ENCODE data around the gene EXOC1. TPM values are rescaled to one million over a fixed set of nuclear protein-coding genes. Genes with fewer than 3 reads are reported as not detected.
"Not testable (repeated sequence)": the region's sequence is repeated elsewhere in the genome, so short reads cannot be mapped to it uniquely, and the experiment has no call there.

Gene EXOC1
- total RNA-seq, 1 experiment from 2014 or later = 21.2 TPM

DNA sequence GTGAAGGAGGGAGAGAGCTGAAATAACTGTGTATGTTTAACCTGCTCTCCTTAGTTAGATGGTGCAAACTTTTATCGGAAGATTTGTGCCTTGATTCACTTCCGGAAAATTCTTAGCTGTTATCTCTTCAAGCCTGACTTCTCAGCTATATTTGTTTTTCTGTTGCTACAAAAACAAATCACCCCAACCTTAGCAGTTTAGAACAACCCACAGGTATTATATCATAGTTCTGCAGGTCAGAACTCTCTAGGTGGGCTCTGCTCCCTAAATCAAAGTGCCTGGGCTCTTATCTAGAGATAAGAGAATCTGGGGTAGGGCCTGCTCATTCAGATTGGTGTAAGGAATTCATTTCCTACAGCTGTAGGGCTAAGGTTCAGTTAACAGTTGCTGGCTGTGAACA, 80.2 kb downstream of the EXOC1 start:
- Histone ChIP-seq H3K79me2 (ENCODE audit: insufficient read depth, low read length) (no peaks in the 10 kb centered on the region), H3K18ac (ENCODE audit: insufficient read length, low read depth, low read length) (no peak overlapping the region), H3K27ac (ENCODE audit: insufficient read length, low read depth, low read length) (no peak overlapping the region), H3K56ac (ENCODE audit: insufficient read length, low read depth, low read length) (no peak overlapping the region), H4K20me1 (ENCODE audit: control insufficient read depth, insufficient read depth, insufficient read length) (no peaks in the 10 kb centered on the region), H3K4ac (ENCODE audit: low read depth, low read length) (no peak overlapping the region), H3K9ac (ENCODE audit: extremely low read depth, insufficient read length, low read length) (no peak overlapping the region), H2BK15ac (ENCODE audit: low read depth, low read length) (no peak overlapping the region), H2AFZ (ENCODE audit: low read length) (no peak overlapping the region), H4K91ac (ENCODE audit: insufficient read length, low read depth, low read length) (no peak overlapping the region), H3K23me2 (ENCODE audit: insufficient read length, low read depth, low read length, poor library complexity, severe bottlenecking) (no peaks in the 10 kb centered on the region), H3K23ac (ENCODE audit: insufficient read length, low read depth, low read length) (no peak overlapping the region), H3K79me1 (ENCODE audit: insufficient read depth, low read depth, low read length, poor library complexity, severe bottlenecking) (no peaks in the 10 kb centered on the region), H4K8ac (replicated peaks; ENCODE audit: insufficient read length, low read depth, low read length) (no peak overlapping the region), H3K9me3 (ENCODE audit: control insufficient read depth, low read depth, low read length) (no peaks in the 10 kb centered on the region), H2BK120ac (ENCODE audit: low read depth, low read length, poor library complexity, severe bottlenecking) (no peak overlapping the region), H3K27me3 (ENCODE audit: insufficient read depth, low read length) (no peaks in the 10 kb centered on the region), H3K4me2 (ENCODE audit: insufficient read depth, insufficient read length, low read length) (no peak overlapping the region), H4K5ac (ENCODE audit: insufficient read length, low read depth, low read length) (no peak overlapping the region), H2BK12ac (ENCODE audit: insufficient read length, low read depth, low read length) (no peak overlapping the region), H3T11ph (ENCODE audit: low read length) (no peak overlapping the region), H2BK20ac (ENCODE audit: low read depth, low read length, poor library complexity, severe bottlenecking) (no peak overlapping the region), H2BK5ac (ENCODE audit: insufficient read length, low read length) (no peak overlapping the region), H3K4me1 (ENCODE audit: insufficient read depth, low read length) (no peaks in the 10 kb centered on the region), H3K14ac (ENCODE audit: insufficient read depth, low read length) (no peak overlapping the region), H2AK5ac (ENCODE audit: insufficient read length, low read length) (no peak overlapping the region)
- Mint-ChIP-seq H3K9me3 (peaks cover 25 to 26% of the 10 kb centered on the region in 2 experiments), H3K27ac (no peak overlapping the region), H3K36me3 (ENCODE audit: insufficient read depth in 1 of 3, low read depth in 3 of 3) (peaks cover 13 to 31% (median 19%) of the 10 kb centered on the region in 3 experiments), H3K27me3 (ENCODE audit: low read depth) (no peaks in the 10 kb centered on the region), H3K4me3 (no peak overlapping the region), H3K4me1 (peaks cover 5 to 6% of the 10 kb centered on the region in 2 experiments)
- no CpG with 5 or more reads among the region's 2 CpGs for WGBS (ENCODE audit: extremely low coverage, insufficient read length, low lambda C conversion rate)
- no peak for DNase-seq
- TF ChIP-seq, protein P1, sequence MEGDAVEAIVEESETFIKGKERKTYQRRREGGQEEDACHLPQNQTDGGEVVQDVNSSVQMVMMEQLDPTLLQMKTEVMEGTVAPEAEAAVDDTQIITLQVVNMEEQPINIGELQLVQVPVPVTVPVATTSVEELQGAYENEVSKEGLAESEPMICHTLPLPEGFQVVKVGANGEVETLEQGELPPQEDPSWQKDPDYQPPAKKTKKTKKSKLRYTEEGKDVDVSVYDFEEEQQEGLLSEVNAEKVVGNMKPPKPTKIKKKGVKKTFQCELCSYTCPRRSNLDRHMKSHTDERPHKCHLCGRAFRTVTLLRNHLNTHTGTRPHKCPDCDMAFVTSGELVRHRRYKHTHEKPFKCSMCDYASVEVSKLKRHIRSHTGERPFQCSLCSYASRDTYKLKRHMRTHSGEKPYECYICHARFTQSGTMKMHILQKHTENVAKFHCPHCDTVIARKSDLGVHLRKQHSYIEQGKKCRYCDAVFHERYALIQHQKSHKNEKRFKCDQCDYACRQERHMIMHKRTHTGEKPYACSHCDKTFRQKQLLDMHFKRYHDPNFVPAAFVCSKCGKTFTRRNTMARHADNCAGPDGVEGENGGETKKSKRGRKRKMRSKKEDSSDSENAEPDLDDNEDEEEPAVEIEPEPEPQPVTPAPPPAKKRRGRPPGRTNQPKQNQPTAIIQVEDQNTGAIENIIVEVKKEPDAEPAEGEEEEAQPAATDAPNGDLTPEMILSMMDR (conservative IDR thresholded peaks at IDR 0.05) = no peak

DNA sequence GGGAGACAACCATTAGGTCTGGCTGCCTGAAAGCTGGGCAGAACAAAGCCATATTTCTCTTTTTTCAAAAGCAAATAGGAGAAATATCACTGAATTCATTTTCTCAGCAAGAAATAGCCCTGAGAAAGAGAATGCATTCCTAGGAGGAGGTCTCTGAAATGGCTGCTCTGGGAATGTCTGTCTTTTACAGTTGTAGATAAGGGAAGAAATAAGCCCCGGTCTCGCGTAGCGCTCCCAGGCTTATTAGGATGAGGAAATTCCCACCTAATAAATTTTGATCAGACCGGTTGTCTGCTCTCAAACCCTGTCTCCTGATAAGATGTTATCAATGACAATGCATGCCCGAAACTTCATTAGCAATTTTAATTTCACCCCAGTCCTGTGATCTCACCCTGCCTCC, 82.5 kb downstream of the EXOC1 start:
- H3K27ac ChIP-seq (ENCODE audit: insufficient read length, low read depth, low read length); H4K20me1 ChIP-seq (ENCODE audit: control insufficient read depth, insufficient read depth, insufficient read length); H2BK120ac ChIP-seq (ENCODE audit: low read depth, low read length, poor library complexity, severe bottlenecking); H3K4me1 ChIP-seq (ENCODE audit: insufficient read depth, low read length); H4K8ac ChIP-seq (replicated peaks; ENCODE audit: insufficient read length, low read depth, low read length); H2AFZ ChIP-seq (ENCODE audit: low read length); H4K91ac ChIP-seq (ENCODE audit: insufficient read length, low read depth, low read length); H3K4ac ChIP-seq (ENCODE audit: low read depth, low read length); H2BK15ac ChIP-seq (ENCODE audit: low read depth, low read length); H2BK20ac ChIP-seq (ENCODE audit: low read depth, low read length, poor library complexity, severe bottlenecking); H2BK5ac ChIP-seq (ENCODE audit: insufficient read length, low read length); DNase-seq; H3K18ac ChIP-seq (ENCODE audit: insufficient read length, low read depth, low read length); H3K9ac ChIP-seq (ENCODE audit: extremely low read depth, insufficient read length, low read length); H3K27me3 Mint-ChIP-seq (ENCODE audit: low read depth); H3K79me2 ChIP-seq (ENCODE audit: insufficient read depth, low read length); H3T11ph ChIP-seq (ENCODE audit: low read length); H3K27ac Mint-ChIP-seq; H3K23me2 ChIP-seq (ENCODE audit: insufficient read length, low read depth, low read length, poor library complexity, severe bottlenecking); H3K79me1 ChIP-seq (ENCODE audit: insufficient read depth, low read depth, low read length, poor library complexity, severe bottlenecking); H3K23ac ChIP-seq (ENCODE audit: insufficient read length, low read depth, low read length); H3K4me2 ChIP-seq (ENCODE audit: insufficient read depth, insufficient read length, low read length); H3K27me3 ChIP-seq (ENCODE audit: insufficient read depth, low read length); H4K5ac ChIP-seq (ENCODE audit: insufficient read length, low read depth, low read length); H3K14ac ChIP-seq (ENCODE audit: insufficient read depth, low read length); H2AK5ac ChIP-seq (ENCODE audit: insufficient read length, low read length); H3K4me3 Mint-ChIP-seq; H3K56ac ChIP-seq (ENCODE audit: insufficient read length, low read depth, low read length); H2BK12ac ChIP-seq (ENCODE audit: insufficient read length, low read depth, low read length); H3K9me3 ChIP-seq (ENCODE audit: control insufficient read depth, low read depth, low read length): not testable (repeated sequence)
- H3K36me3 Mint-ChIP-seq (ENCODE audit: insufficient read depth in 1 of 3, low read depth in 3 of 3) = peaks cover 13 to 32% (median 19%) of the 10 kb centered on the region in 3 experiments
- H3K4me1 Mint-ChIP-seq = peaks cover 20% of the 10 kb centered on the region in 2 experiments
- WGBS (ENCODE audit: extremely low coverage, insufficient read length, low lambda C conversion rate) = no CpG with 5 or more reads among the region's 6 CpGs
- H3K9me3 Mint-ChIP-seq = peaks cover 25 to 26% of the 10 kb centered on the region in 2 experiments
